ENCODE data around the gene SERBP1.

Gene SERBP1

DNA sequence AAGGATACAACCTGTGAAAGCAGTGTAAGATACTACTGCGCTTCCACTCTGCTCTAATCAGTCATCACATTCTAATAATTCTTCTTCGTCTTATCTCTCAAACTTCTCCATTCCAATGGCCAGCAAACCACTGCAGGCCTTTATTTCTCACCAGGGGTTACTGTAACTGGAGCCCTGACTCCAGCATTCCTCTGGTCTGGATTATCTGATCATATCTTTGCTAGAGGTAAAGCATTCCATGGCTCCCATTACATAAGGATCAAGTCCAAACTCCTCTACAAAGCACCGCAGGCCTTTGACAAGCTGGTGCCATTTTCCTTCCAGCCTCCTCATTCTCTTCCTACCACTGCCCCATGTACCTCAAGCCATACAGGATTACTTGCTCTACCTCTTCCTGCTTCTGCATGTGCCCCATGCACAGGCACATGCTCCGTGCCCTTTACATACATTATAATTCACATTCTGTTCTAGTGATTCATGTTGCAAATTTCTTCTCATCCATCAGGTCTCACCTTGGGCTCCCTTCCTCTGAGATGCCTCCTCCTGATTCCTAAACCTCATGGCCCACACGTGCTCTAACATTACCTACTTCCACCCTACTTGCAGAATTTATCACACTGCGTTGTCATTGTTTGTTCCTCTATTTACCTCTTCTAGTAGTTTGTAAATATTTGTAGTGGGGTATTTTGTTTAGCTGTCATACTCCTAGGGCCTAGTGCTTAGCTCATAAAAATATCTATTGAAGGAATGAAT is 9.3 kb upstream of the SERBP1 start:
- H3K27ac ChIP-seq: no peak overlapping the region
- TF ChIP-seq, protein P1, sequence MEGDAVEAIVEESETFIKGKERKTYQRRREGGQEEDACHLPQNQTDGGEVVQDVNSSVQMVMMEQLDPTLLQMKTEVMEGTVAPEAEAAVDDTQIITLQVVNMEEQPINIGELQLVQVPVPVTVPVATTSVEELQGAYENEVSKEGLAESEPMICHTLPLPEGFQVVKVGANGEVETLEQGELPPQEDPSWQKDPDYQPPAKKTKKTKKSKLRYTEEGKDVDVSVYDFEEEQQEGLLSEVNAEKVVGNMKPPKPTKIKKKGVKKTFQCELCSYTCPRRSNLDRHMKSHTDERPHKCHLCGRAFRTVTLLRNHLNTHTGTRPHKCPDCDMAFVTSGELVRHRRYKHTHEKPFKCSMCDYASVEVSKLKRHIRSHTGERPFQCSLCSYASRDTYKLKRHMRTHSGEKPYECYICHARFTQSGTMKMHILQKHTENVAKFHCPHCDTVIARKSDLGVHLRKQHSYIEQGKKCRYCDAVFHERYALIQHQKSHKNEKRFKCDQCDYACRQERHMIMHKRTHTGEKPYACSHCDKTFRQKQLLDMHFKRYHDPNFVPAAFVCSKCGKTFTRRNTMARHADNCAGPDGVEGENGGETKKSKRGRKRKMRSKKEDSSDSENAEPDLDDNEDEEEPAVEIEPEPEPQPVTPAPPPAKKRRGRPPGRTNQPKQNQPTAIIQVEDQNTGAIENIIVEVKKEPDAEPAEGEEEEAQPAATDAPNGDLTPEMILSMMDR (conservative IDR thresholded peaks at IDR 0.05): no peak

DNA sequence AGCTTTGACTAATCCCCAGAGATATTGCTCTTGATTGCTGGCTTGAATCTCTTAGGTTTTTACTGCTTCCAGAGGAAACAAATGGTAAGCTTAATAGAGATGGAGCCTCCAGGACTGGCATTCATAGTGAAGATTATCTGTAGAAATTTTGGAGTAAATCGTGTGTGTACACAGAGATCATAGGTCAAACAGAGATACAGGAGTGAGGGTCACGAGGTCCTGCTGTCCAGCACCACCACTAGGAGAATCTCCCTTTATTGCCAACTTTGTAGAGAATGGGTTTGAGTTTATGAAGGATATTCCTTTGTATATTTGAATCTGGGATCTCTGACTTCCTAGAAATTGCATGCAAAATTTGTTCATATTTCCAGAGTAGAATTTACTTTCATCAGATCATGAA is 7.8 kb upstream of the SERBP1 start:
- TF ChIP-seq, protein P1 (conservative IDR thresholded peaks at IDR 0.05): no peak
- H3K27ac ChIP-seq: no peak overlapping the region

DNA sequence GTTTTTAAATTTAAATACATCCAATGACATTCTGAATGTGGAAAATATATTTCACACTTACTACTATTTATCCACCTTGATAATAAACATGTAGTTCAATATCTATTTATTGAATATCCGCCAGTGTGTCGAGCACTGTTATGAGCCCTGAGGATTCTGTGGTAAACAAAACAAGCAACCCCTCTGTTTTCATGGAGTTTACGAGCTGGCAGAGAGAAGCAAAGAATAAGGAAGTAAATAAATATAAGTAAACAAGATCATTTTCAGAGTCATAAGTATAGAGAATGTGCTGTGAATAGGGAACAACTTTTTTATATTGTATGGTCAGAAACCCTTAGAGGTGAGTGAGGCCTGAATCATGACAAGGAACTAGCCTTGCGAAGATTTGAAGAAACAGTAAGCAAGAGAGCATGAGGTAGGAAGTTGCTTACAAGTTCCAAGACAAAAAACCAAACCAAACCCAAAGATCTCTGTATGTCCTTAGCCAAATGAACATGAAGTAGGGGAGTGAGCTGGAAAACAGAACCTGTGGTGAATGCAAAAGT is 6.4 kb upstream of the SERBP1 start:
- TF ChIP-seq, protein P1 (conservative IDR thresholded peaks at IDR 0.05): no peak
- peak overlapping the region; percentile 37 for H3K27ac ChIP-seq

DNA sequence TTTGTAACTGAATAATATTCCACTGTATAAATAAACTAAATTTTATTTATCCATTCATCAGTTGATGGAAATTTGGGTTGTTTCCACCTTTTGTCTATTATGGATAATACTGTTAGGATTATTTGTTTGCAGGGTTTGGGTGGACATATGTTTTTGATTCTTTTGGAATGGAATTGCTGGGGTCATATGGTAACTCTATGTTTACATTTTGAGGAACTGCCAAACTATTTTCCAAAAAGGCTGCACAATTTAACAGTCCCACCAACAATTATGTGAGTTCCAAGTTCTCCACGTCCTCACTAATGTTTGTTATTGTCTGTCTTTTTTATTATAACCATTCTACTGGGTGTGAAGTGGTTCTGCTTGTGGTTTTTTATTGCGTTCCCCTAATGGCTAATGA is 4.3 kb upstream of the SERBP1 start:
- TF ChIP-seq, protein P1 (conservative IDR thresholded peaks at IDR 0.05): no peak
- H3K27ac ChIP-seq: no peak overlapping the region

DNA sequence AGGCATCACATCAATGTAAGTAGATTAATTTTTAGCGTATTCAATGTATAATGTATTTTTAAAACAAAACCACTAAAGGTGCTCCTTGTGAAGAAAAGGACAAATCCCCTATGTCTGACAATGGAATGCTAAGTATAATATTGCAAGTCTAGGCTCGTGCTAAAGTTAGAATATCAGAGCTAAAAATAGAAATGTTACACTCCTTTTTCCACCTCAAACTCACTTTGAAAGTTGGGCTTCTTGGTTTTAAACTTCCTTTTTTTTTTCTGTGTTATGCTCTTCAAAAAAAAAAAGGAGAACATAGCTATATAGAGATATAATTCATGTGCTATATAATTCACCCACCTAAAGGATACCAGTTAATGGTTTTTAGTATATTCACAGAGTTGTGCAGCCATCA is 3.6 kb upstream of the SERBP1 start:
- H3K27ac ChIP-seq: no peak overlapping the region
- TF ChIP-seq, protein P1 (conservative IDR thresholded peaks at IDR 0.05): no peak

DNA sequence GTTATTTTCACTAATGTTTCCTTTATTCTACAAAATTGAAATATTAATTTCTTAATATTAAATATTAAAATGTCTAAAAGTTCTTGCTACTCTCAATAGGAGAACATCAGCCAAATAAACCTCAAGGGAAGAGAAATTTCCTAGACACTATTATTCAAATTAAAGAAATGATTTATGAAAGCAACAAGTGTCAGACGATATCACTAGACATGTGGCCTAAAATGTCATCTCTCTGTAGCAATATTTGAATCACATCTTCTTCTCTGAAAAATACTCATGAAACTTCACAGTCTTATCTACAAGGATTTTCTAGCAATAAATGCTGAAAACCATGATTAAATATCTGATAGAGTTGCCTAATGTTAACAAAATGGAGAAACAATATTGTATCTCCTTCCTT is 2.5 kb upstream of the SERBP1 start:
- H3K27ac ChIP-seq: no peak overlapping the region

DNA sequence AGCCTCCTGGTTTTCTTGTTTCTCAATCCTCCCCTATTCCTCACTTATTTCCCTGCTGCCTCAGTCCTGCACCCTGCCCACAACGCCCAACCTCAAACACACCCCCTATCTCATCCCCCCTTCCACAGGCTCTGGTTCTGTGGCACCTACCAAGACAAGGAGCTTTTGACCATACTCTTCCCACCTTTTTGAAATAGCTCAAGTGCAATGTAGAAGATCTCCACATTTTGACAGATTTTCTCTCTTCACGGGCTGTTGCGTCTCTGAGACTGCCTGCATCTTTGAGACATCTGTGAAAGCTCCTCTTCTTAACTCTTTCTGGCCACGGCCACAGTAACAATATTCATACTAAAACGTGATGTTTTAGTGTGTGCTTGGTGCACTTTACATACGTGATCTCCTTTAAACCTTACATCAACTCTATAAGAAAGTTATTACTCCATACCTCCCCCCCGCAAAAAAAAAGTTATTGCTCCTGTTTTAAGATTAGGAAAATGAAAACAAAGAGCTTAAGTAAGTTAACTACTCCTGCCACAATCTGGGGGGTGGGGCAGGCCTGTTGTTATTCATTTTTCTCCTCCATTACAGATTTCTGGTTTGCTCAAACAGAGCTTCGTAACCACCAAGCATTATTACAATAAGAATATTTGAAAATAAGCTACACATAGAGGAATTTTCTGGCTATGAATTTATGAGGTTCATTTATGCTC is 1.8 kb upstream of the SERBP1 start:
- H3K27ac ChIP-seq: peak overlapping the region; percentile 93
- TF ChIP-seq, protein P1 (conservative IDR thresholded peaks at IDR 0.05): no peak

More for the DNA sequence above, 2.5 kb upstream of the SERBP1 start:
- TF ChIP-seq, protein P1 (conservative IDR thresholded peaks at IDR 0.05): no peak
